Heart left ventricle (tissue), 16 donors: ENCODE measurements around the gene CCDC178. TPM values are rescaled to one million over a fixed set of nuclear protein-coding genes. Genes with fewer than 3 reads are reported as not detected.

Experiments
- ATAC-seq, 4 donors: fragments of 200-7000 bp; cut with Tn5 transposase; one replicate each; pipeline ENCODE4 v1.9.1; 2020 to 2022; ENCODE audit warnings: moderate library complexity in 4 of 4, mild to moderate bottlenecking in 3 of 4, moderate number of reproducible peaks in 1 of 4
- DNase-seq, 5 donors: peaks; one replicate each; pipeline ENCODE4 v3.0.0-alpha.2; 2020
- H3K27ac ChIP-seq, 12 donors: fragments of 200-600 bp; sonication (generic) in 4 of 12; one replicate each; pipeline versions ENCODE4 v1.5.0 to v1.8.0; 2016 to 2022; ENCODE audit warnings: mild to moderate bottlenecking in 2 of 12
- H3K27me3 ChIP-seq, 9 donors: fragments of 200-600 bp; sonication (generic) in 2 of 9; one replicate each; pipeline versions ENCODE4 v1.5.1 to v1.8.0; 2016 to 2022; ENCODE audit warnings: mild to moderate bottlenecking in 3 of 9
- H3K36me3 ChIP-seq, 9 donors: fragments of 200-600 bp; sonication (generic) in 2 of 9; one replicate each; pipeline versions ENCODE4 v1.5.0 to v1.8.0; 2018 to 2022; ENCODE audit warnings: mild to moderate bottlenecking in 2 of 9
- H3K4me1 ChIP-seq, 12 donors: fragments of 200-600 bp; sonication (generic) in 4 of 12; one replicate each; pipeline versions ENCODE4 v1.5.0 to v1.8.0; 2016 to 2022; ENCODE audit warnings: mild to moderate bottlenecking in 3 of 12
- H3K4me3 ChIP-seq, 12 donors: fragments of 200-600 bp; sonication (generic) in 4 of 12; one replicate each; pipeline versions ENCODE4 v1.5.0 to v1.8.0; 2017 to 2022; ENCODE audit warnings: mild to moderate bottlenecking in 9 of 12, moderate library complexity in 4 of 12
- H3K9me3 ChIP-seq, 12 donors: fragments of 200-600 bp; sonication (generic) in 4 of 12; one replicate each; pipeline versions ENCODE4 v1.5.0 to v1.8.0; 2016 to 2022; ENCODE audit warnings: mild to moderate bottlenecking in 1 of 12
- POLR2A ChIP-seq, 2 donors: fragments of 450-650 bp; IDR thresholded peaks; one replicate each; pipeline ENCODE4 v1.6.1; 2017; ENCODE audit warnings: antibody characterized with exemption in 2 of 2, mild to moderate bottlenecking in 2 of 2, moderate library complexity in 2 of 2
- WGBS, 4 donors: extraction: QIAGEN DNeasy Blood & Tissue Kit in 2 of 4; methylation state at CpG; one replicate each; pipeline versions ENCODE4 v1.1.5 to v1.1.7; 2013 to 2018; 5-methylcytosine and 5-hydroxymethylcytosine counted together
- intact Hi-C, 10 donors: fragments of 100-400 bp; cut with DNase I; formaldehyde crosslinking; loops; one replicate each; pipeline versions ENCODE4 v1.11.1 to v1.14.2; 2022
- polyA plus RNA-seq, 2 donors: library from polyadenylated mRNA; stranded (reverse); fragments of 200-250 nt; gene quantifications; one replicate each; pipeline ENCODE4 v1.2.3, GENCODE V29; 2013
- total RNA-seq, 9 donors: library from RNA; depleted of rRNA in 2 of 9; stranded (reverse); fragments of >200 nt in 2 of 9; fragmentation: NEBNext Ultra II Directional in 3 of 9; extraction: Animal tissue kit (Norgen Biotek cat#: 25700) in 3 of 9; gene quantifications; one replicate each; pipeline versions ENCODE4 v1.1.0 to v1.2.4, GENCODE V29; 2016 to 2023
- TF ChIP-seq, protein P1 (sequence below), 12 donors: fragments of 200-600 bp; sonication (generic) in 4 of 12; IDR thresholded peaks; one replicate each; pipeline versions ENCODE4 v1.5.0 to v1.8.0; 2018 to 2022; ENCODE audit warnings: antibody characterized with exemption in 12 of 12, mild to moderate bottlenecking in 5 of 12
- donor health status: ischemic (EF 13 %, LVEDD 7.1; RV severe dilation, severe dysfunction).
- donor health status: healthy with polysubstance abuse.
- donor health status: DM: no; HTN: yes; CAD: no.
- donor health status: DM: no; HTN: no; CAD: no.
- donor health status: ischemic (EF 25% LVEDD 6.9; RV normal size, moderate dysfunction).
- donor health status: ischemic (EF 25% LVEDD 5.7; RV mildly dilated, moderate dysfunction).
- donor health status: healthy.
- donor health status: DM: yes; HTN: yes; CAD: no.
- donor health status: ischemic (EF 35%, LVEDD 5.7; RV mildly dilated, moderate dysfunction).
- donor health status: nonischemic (EF 11% LVEDD 7.7; RV severe dilation, severe dysfunction).
- donor health status: DM: yes; HTN: yes; CAD: no.
- donor health status: PGD.
- donor health status: ischemic (EF 29% LVEDD 5.4; RV normal size, mild dysfunction).
- donor health status: nonischemic (EF 23%, LVEDD 6.1; RV moderate dilation, normal function).

CCDC178 gene
- total and polyA plus RNA-seq, 11 donors, result 0.23 to 1.00 (median 0.41) TPM; not detected in 3

DNA sequence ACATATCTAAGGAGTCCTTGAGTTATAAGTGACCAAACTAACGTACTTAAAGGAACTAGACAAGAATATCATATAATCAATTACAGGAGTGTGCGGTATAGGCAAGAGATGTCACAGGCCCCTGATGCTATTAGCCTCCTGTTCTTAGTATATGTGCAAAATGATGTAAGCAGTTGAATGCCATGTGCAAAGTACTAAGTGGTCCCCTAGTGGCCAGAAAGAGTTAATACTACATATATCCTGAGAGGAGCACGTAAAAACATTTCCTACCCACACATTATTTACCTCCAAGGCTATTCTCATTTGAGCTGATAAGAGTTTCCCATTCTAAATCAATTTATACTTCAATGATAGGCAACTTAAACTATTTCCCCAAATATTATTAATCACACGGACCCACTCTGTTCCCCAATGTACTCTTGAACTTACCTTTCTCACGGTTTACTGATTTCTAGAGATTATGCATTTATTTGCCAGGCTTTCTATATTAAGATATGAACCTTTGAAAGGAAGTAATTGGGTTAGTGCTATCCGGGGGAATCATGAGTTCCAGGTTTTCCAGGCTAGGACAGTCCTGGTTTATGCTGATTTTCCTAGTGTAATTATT lies 509.7 kb downstream of the CCDC178 start:
- no peak overlapping the region for H3K4me3 ChIP-seq
- ATAC-seq, result no peak
- intact Hi-C loops, result no loop called here
- H3K4me1 ChIP-seq, result no peaks in the 10 kb centered on the region
- TF ChIP-seq POLR2A (IDR thresholded peaks at IDR 0.05), result no peak
- TF ChIP-seq, protein P1, sequence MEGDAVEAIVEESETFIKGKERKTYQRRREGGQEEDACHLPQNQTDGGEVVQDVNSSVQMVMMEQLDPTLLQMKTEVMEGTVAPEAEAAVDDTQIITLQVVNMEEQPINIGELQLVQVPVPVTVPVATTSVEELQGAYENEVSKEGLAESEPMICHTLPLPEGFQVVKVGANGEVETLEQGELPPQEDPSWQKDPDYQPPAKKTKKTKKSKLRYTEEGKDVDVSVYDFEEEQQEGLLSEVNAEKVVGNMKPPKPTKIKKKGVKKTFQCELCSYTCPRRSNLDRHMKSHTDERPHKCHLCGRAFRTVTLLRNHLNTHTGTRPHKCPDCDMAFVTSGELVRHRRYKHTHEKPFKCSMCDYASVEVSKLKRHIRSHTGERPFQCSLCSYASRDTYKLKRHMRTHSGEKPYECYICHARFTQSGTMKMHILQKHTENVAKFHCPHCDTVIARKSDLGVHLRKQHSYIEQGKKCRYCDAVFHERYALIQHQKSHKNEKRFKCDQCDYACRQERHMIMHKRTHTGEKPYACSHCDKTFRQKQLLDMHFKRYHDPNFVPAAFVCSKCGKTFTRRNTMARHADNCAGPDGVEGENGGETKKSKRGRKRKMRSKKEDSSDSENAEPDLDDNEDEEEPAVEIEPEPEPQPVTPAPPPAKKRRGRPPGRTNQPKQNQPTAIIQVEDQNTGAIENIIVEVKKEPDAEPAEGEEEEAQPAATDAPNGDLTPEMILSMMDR (IDR thresholded peaks at IDR 0.05), result peak in 8 of 12 donors; percentile 20 to 46 (median 28)
- H3K36me3 ChIP-seq, result no peaks in the 10 kb centered on the region
- H3K27ac ChIP-seq, result no peak overlapping the region
- peaks cover 0 to 2% (median 0%) of the 10 kb centered on the region in 9 donors for H3K27me3 ChIP-seq
- WGBS, 4 donors, result 37 to 45% (median 38%) methylated on average over 6 of the region's 6 CpGs
- DNase-seq, result no peak
- H3K9me3 ChIP-seq, result no peaks in the 10 kb centered on the region

DNA sequence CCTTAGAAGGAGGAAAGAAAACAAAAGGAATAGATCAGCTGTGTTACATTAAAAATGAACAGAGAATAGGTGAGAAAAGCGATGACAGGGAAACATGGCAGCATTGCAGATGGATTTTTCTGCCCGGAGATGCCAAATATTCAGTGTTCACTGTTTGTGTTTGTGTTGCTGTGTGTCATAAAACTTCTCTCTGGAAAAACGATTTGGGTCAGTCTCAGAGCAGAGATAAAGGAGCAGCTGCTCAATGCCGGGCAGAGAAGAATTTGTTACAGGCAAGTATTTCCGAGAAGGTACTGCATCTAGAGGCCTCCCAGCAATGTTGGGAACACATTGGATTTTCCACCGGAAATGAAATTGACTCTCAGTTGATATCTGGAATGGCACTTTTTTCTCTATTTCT lies 511.3 kb downstream of the CCDC178 start:
- intact Hi-C loops, result loop anchor here in 3 of 10 donors (10.0 kb wide), 1 partner anchor 214 kb away; no protein-coding TSS in a partner anchor
- Histone ChIP-seq H3K4me3 (no peak overlapping the region), H3K36me3 (no peaks in the 10 kb centered on the region), H3K4me1 (no peaks in the 10 kb centered on the region), H3K27ac (no peak overlapping the region), H3K9me3 (no peaks in the 10 kb centered on the region), H3K27me3 (peaks cover 0 to 2% (median 0%) of the 10 kb centered on the region in 9 donors)
- 58 to 63% (median 60%) methylated on average over 6 of the region's 6 CpGs for WGBS, 4 donors
- ATAC-seq (no peak), DNase-seq (no peak)
- TF ChIP-seq POLR2A (IDR thresholded peaks at IDR 0.05), result no peak
- TF ChIP-seq, protein P1 (IDR thresholded peaks at IDR 0.05), result no peak

DNA sequence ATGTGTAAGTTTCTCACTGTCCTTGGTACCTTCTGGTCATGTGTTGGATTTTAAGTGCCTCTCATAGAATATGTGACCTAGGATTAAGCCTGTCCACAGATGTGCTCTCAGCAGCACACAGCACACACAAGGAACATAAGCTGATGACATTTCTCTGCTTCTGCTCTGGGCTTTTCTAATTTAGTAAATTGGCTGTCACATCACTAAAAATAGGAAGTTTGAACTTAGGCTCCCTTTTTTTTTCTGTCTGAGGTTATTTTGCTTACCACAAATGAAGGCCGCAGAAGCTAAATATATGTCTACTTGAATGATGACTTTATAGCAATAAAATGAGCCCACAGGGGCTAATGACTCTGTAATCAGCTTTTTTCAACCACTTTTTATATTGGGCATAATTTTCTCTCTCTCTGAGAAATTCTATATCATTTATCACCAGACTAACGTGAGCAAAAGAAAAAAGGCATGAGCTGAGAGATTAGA lies 517.5 kb downstream of the CCDC178 start:
- DNase-seq (no peak), ATAC-seq (no peak)
- Histone ChIP-seq H3K4me1 (no peaks in the 10 kb centered on the region), H3K27ac (no peak overlapping the region), H3K9me3 (no peaks in the 10 kb centered on the region), H3K27me3 (peaks cover 0 to 2% (median 0%) of the 10 kb centered on the region in 9 donors), H3K36me3 (no peaks in the 10 kb centered on the region), H3K4me3 (no peak overlapping the region)
- intact Hi-C loops, result loop anchor here in 3 of 10 donors (10.0 kb wide), 1 partner anchor 208 kb away; no protein-coding TSS in a partner anchor
- TF ChIP-seq POLR2A (IDR thresholded peaks at IDR 0.05), result no peak
- TF ChIP-seq, protein P1 (IDR thresholded peaks at IDR 0.05), result no peak
- WGBS, 4 donors, result 54 to 65% (median 56%) methylated on average over 2 of the region's 2 CpGs

DNA sequence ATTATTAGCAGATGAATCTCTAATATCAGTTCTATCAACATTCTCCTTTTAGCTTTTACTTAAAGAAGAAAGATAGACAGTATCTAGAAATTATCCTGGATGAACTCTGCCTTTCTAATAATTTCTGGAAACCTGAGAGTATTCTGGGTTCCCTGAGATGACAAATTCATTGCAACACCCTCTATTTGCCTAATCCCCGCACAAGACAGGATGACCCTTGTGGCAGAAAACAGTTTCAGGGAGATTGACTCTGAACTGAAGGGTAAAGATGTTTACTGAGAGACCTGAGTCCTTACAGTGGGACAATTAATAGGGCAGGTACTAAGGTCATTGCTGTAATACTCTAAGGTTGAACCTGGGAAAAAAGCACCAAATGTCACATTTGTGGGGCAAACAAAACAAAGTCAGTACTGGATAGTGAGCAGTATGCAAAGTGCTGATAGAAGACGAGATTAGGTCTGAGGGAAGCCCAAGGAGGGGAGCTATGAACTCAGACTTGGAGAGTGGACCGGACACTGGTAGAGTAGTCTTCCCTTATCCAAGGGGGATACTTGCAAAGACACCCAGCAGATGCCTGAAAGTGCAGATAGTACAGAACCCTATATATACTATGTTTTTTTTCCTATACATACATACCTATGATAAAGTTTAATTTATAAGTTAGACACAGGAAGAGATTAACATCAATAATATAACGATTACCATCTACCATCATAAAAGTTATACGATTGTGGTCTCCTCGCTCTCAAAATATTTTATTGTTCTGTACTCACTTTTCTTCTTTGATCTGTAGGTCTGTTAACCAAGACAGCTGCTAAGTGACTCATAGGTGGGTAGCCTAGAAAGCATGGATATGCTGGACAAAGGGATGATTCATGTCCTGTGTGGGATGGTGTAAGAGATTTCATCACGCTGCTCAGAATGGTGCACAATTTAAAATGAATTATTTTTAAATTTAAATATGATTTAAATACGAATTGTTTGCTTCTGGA lies 519.4 kb downstream of the CCDC178 start:
- H3K4me3 ChIP-seq, result no peak overlapping the region
- H3K27ac ChIP-seq, result no peak overlapping the region
- no peaks in the 10 kb centered on the region for H3K9me3 ChIP-seq
- no peaks in the 10 kb centered on the region for H3K4me1 ChIP-seq
- ATAC-seq (no peak), DNase-seq (no peak)
- no peaks in the 10 kb centered on the region for H3K27me3 ChIP-seq
- WGBS, 4 donors, result 64 to 70% (median 68%) methylated on average over 8 of the region's 8 CpGs
- no peaks in the 10 kb centered on the region for H3K36me3 ChIP-seq
- TF ChIP-seq, protein P1 (IDR thresholded peaks at IDR 0.05), result no peak
- TF ChIP-seq POLR2A (IDR thresholded peaks at IDR 0.05), result no peak
- intact Hi-C loops, result loop anchor here in 3 of 10 donors (10.0 kb wide), 1 partner anchor 206 kb away; no protein-coding TSS in a partner anchor
